Measurements from ENCODE around the gene MXRA8.

Gene MXRA8

DNA sequence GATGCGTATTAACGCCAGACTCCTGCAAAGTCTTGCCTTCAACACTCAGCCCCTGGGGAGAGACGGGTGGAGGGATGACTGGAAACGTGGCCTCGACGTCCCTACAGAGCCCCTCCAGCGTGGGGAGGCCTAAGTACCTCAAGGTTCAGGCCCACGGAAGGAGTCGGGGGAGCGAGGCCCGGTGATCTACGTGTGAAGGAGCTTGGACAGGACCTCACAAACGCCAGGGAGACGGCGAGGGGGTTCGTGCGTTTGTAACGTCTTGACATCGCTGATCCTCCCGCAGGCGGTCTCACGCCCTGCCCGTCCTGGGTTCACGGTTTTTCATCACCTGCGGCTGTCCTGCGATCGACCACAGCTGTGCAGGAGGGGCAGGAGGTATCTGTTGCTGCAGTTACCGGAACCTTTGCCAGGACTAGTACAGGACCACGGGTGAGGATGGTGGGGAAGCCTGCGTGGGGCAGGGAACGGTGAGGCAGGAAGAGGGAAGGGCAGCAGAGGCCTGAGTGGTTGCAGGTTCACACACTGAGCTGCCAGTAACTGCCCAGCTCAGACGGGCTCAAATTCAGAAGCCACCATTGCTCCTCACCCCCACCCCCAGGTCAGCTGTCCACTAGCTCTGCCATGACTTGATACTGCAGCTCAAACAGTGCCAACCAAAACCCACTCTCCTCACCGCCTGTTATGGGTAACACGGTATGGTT, 41.7 kb upstream of the MXRA8 start:
- Histone ChIP-seq H3K27ac (ENCODE audit: low read depth, low read length) (peak overlapping the region; percentile 60), H3F3A (ENCODE audit: control insufficient read depth, insufficient read depth) (peaks cover 17% of the 10 kb centered on the region), H3K36me3 (ENCODE audit: control insufficient read depth, low read length) (peaks cover 85% of the 10 kb centered on the region), H3K4me1 (ENCODE audit: control insufficient read depth, low read length) (peaks cover 36% of the 10 kb centered on the region), H3K27me3 (ENCODE audit: control insufficient read depth, low read length) (no peaks in the 10 kb centered on the region), H4K20me1 (ENCODE audit: control insufficient read depth, insufficient read depth, low read depth, low read length) (peaks cover 12% of the 10 kb centered on the region), H3K4me2 (ENCODE audit: low read length) (peak overlapping the region; percentile 100), H3K9me2 (replicated peaks; ENCODE audit: control insufficient read depth, low read length) (no peaks in the 10 kb centered on the region), H3K4me3 (ENCODE audit: low read length) (peak overlapping the region; percentile 100), H3K79me2 (ENCODE audit: control insufficient read depth, low read length) (peaks cover 87% of the 10 kb centered on the region), H3K9me3 (ENCODE audit: control insufficient read depth, insufficient read depth, low read length) (no peaks in the 10 kb centered on the region)
- TF ChIP-seq, protein P1, sequence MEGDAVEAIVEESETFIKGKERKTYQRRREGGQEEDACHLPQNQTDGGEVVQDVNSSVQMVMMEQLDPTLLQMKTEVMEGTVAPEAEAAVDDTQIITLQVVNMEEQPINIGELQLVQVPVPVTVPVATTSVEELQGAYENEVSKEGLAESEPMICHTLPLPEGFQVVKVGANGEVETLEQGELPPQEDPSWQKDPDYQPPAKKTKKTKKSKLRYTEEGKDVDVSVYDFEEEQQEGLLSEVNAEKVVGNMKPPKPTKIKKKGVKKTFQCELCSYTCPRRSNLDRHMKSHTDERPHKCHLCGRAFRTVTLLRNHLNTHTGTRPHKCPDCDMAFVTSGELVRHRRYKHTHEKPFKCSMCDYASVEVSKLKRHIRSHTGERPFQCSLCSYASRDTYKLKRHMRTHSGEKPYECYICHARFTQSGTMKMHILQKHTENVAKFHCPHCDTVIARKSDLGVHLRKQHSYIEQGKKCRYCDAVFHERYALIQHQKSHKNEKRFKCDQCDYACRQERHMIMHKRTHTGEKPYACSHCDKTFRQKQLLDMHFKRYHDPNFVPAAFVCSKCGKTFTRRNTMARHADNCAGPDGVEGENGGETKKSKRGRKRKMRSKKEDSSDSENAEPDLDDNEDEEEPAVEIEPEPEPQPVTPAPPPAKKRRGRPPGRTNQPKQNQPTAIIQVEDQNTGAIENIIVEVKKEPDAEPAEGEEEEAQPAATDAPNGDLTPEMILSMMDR (IDR thresholded peaks at IDR 0.05; ENCODE audit: low read depth, low read length, poor library complexity, severe bottlenecking) = no peak
- no peak for TF ChIP-seq EZH2phosphoT487 (IDR thresholded peaks at IDR 0.05; ENCODE audit: borderline replicate concordance, low read length)

DNA sequence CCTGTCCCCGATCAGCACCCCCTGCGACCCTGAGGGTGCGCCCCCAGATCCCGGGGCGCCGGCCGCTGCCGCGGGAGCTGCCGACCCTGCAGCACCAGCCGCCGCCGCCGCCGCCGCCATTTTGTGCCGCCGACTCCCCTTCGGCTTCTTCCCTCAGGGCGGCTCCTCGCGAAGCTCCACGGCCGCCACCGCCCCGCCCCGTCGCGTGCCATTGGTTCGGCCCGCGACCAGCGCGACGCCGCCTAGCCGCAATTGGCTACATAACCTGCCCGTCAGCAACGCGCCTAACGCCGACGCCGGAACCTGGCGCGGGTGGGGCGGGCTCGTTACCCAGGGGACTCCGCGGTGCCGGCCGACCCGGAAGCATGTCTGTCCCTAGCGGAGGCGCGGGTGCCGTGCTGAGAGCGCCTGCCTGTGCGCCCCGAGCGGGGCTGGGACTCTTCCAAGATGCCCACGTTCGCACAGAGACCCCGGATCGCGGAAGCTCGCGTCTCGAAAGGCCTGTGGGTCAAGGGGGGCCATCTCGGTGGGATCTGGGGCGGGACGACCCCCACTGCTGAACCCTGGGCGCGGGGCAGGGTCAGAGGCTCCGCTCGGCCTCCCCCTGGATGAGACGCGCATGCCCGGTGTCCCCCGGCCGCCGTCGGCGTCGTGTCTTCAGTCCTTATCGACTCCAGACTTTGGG, 41.0 kb upstream of the MXRA8 start, which contains the start of gene CCNL2:
Gene CCNL2, minus strand, starts transcription at position 149 of the 685 bp plus-strand sequence. Its CDS starts 29 bp downstream, at position 120.
- Histone ChIP-seq H3K4me3 (ENCODE audit: low read length) (peak within 1 kb of the TSS; percentile 100), H3K27me3 (ENCODE audit: control insufficient read depth, low read length) (no peaks in the 10 kb centered on the region), H3K27ac (ENCODE audit: low read depth, low read length) (peak within 1 kb of the TSS; percentile 60), H3K4me2 (ENCODE audit: low read length) (peak within 1 kb of the TSS; percentile 100), H3K9me3 (ENCODE audit: control insufficient read depth, insufficient read depth, low read length) (no peaks in the 10 kb centered on the region), H4K20me1 (ENCODE audit: control insufficient read depth, insufficient read depth, low read depth, low read length) (peaks cover 12% of the 10 kb centered on the region), H3K36me3 (ENCODE audit: control insufficient read depth, low read length) (peaks cover 86% of the 10 kb centered on the region), H3K79me2 (ENCODE audit: control insufficient read depth, low read length) (peaks cover 84% of the 10 kb centered on the region), H3K9me2 (replicated peaks; ENCODE audit: control insufficient read depth, low read length) (no peaks in the 10 kb centered on the region), H3K4me1 (ENCODE audit: control insufficient read depth, low read length) (peaks cover 36% of the 10 kb centered on the region), H3F3A (ENCODE audit: control insufficient read depth, insufficient read depth) (peaks cover 17% of the 10 kb centered on the region)
- TF ChIP-seq EZH2phosphoT487 (IDR thresholded peaks at IDR 0.05; ENCODE audit: borderline replicate concordance, low read length) = no peak
- TF ChIP-seq, protein P1 (IDR thresholded peaks at IDR 0.05; ENCODE audit: low read depth, low read length, poor library complexity, severe bottlenecking) = peak; percentile 40

DNA sequence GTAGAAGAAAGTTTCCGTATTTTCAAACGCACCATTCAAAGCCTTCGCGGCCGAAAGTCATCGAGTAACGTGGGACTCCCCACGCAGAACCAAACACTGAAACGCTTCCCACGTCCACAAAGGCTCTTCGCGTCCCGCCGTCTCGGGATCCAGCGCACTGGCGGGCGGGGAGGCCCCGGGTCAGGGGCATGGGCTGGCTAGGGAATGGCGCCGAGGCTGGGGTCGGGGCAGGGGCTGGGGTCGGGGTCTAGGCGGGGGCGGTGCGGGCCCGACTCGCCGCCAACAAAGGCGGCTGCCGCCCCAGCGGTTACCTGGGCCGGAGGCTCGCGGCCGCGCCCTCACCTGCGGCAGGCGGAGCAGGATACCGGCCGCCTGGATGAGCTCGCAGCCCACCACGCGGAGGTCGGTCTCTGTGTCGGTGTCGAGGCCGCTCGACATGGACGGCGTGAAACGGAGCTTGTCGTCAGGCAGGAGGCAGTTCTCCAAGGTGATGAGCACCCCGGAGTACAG, 40.4 kb upstream of the MXRA8 start:
- Histone ChIP-seq H3K36me3 (ENCODE audit: control insufficient read depth, low read length) (peaks cover 89% of the 10 kb centered on the region), H3K27ac (ENCODE audit: low read depth, low read length) (peak overlapping the region; percentile 43), H3F3A (ENCODE audit: control insufficient read depth, insufficient read depth) (peaks cover 16% of the 10 kb centered on the region), H3K27me3 (ENCODE audit: control insufficient read depth, low read length) (no peaks in the 10 kb centered on the region), H3K4me1 (ENCODE audit: control insufficient read depth, low read length) (peaks cover 36% of the 10 kb centered on the region), H4K20me1 (ENCODE audit: control insufficient read depth, insufficient read depth, low read depth, low read length) (peaks cover 15% of the 10 kb centered on the region), H3K9me3 (ENCODE audit: control insufficient read depth, insufficient read depth, low read length) (no peaks in the 10 kb centered on the region), H3K9me2 (replicated peaks; ENCODE audit: control insufficient read depth, low read length) (no peaks in the 10 kb centered on the region), H3K4me3 (ENCODE audit: low read length) (peak overlapping the region; percentile 100), H3K4me2 (ENCODE audit: low read length) (peak overlapping the region; percentile 88), H3K79me2 (ENCODE audit: control insufficient read depth, low read length) (peaks cover 87% of the 10 kb centered on the region)
- TF ChIP-seq, protein P1 (IDR thresholded peaks at IDR 0.05; ENCODE audit: low read depth, low read length, poor library complexity, severe bottlenecking) = no peak
- no peak for TF ChIP-seq EZH2phosphoT487 (IDR thresholded peaks at IDR 0.05; ENCODE audit: borderline replicate concordance, low read length)

Measured in DOHH2 (cell line).